NCI-H2171 treated with DMSO at 0.1 percent for 48 hours (cell line): ENCODE data around the gene CATSPERE.
"Not testable (repeated sequence)": the region's sequence is repeated elsewhere in the genome, so short reads cannot be mapped to it uniquely, and the experiment has no call there.

Experiments
- DNase-seq: peaks from one replicate; lab custom pipeline; 2025; lab: John Stamatoyannopoulos, UW

CATSPERE gene

GRCh38 chr1:244636488-244637259 is 175.6 kb downstream of the CATSPERE start:
- DNase-seq: peak; percentile 14

GRCh38 chr1:244639561-244639960 is 178.5 kb downstream of the CATSPERE start:
- DNase-seq: no peak

GRCh38 chr1:244640917-244641316 is 179.8 kb downstream of the CATSPERE start:
- no peak for DNase-seq

- DNase-seq: no peak
Observed at GRCh38 chr1:244642526-244642925, 181.5 kb downstream of the CATSPERE start.

- DNase-seq: no peak
Observed at GRCh38 chr1:244642988-244643387, 181.9 kb downstream of the CATSPERE start.

- no peak for DNase-seq
Observed at GRCh38 chr1:244645414-244645813, 184.3 kb downstream of the CATSPERE start.

GRCh38 chr1:244645890-244646289 is 184.8 kb downstream of the CATSPERE start:
- no peak for DNase-seq

GRCh38 chr1:244647819-244648218 is 186.7 kb downstream of the CATSPERE start:
- DNase-seq: no peak

- no peak for DNase-seq
Observed at GRCh38 chr1:244651956-244652622, 191.0 kb downstream of the CATSPERE start.

- DNase-seq: peak; percentile 99
Observed at GRCh38 chr1:244652623-244653438, 191.8 kb downstream of the CATSPERE start, which contains the start of gene DESI2. TSS of gene DESI2 (plus strand) at chr1:244653126. CDS start at chr1:244653314, 188 bp downstream.

- peak; percentile 26 for DNase-seq
Observed at GRCh38 chr1:244653439-244654107, 192.5 kb downstream of the CATSPERE start.

- DNase-seq: no peak
Observed at GRCh38 chr1:244654108-244655038, 193.3 kb downstream of the CATSPERE start.

- DNase-seq: no peak
Observed at GRCh38 chr1:244655186-244655585, 194.1 kb downstream of the CATSPERE start.

- DNase-seq: no peak
Observed at GRCh38 chr1:244657421-244657820, 196.3 kb downstream of the CATSPERE start.

GRCh38 chr1:244659694-244660093 is 198.6 kb downstream of the CATSPERE start:
- no peak for DNase-seq

- DNase-seq: no peak
Observed at GRCh38 chr1:244660595-244660994, 199.5 kb downstream of the CATSPERE start.

- not testable (repeated sequence) for DNase-seq
Observed at GRCh38 chr1:244661569-244662312, 200.7 kb downstream of the CATSPERE start.

GRCh38 chr1:244662599-244662998 is 201.5 kb downstream of the CATSPERE start:
- no peak for DNase-seq

GRCh38 chr1:244664353-244664752 is 203.3 kb downstream of the CATSPERE start:
- no peak for DNase-seq

GRCh38 chr1:244665771-244666217 is 204.7 kb downstream of the CATSPERE start:
- DNase-seq: peak; percentile 33
